GM19238 (cell line): ENCODE results near the gene BLACAT1.

Experiments
- DNase-seq: peaks from one replicate; pipeline ENCODE4 v3.0.0; 2011; ENCODE audit warnings: low spot score; ENCODE audit not compliant: insufficient read length

BLACAT1 gene

GRCh38 chr1:205456868-205457745 is 1.3 kb upstream of the BLACAT1 start:
- no peak for DNase-seq

GRCh38 chr1:205456383-205456867 is 580 bp upstream of the BLACAT1 start:
- DNase-seq: no peak

- DNase-seq: no peak
Measured at GRCh38 chr1:205454903-205455335, 926 bp downstream of the BLACAT1 start.

GRCh38 chr1:205453466-205453865 is 2.4 kb downstream of the BLACAT1 start:
- DNase-seq: no peak

GRCh38 chr1:205452933-205453332 is 2.9 kb downstream of the BLACAT1 start:
- no peak for DNase-seq

- no peak for DNase-seq
Measured at GRCh38 chr1:205452364-205452763, 3.5 kb downstream of the BLACAT1 start.

- DNase-seq: no peak
Measured at GRCh38 chr1:205451759-205452164, 4.1 kb downstream of the BLACAT1 start.

GRCh38 chr1:205451202-205451601 is 4.6 kb downstream of the BLACAT1 start:
- DNase-seq: no peak

GRCh38 chr1:205450448-205450847 is 5.4 kb downstream of the BLACAT1 start:
- no peak for DNase-seq

- no peak for DNase-seq
Measured at GRCh38 chr1:205449750-205450443, 5.9 kb downstream of the BLACAT1 start.

- no peak for DNase-seq
Measured at GRCh38 chr1:205449254-205449749, 6.5 kb downstream of the BLACAT1 start.

- DNase-seq: no peak
Measured at GRCh38 chr1:205448540-205449253, 7.1 kb downstream of the BLACAT1 start.

GRCh38 chr1:205447457-205448341 is 8.1 kb downstream of the BLACAT1 start:
- no peak for DNase-seq

GRCh38 chr1:205446828-205447227 is 9.0 kb downstream of the BLACAT1 start:
- DNase-seq: no peak

- no peak for DNase-seq
Measured at GRCh38 chr1:205445646-205445935, 10.3 kb downstream of the BLACAT1 start.

- DNase-seq: no peak
Measured at GRCh38 chr1:205444931-205445645, 10.8 kb downstream of the BLACAT1 start.

- DNase-seq: no peak
Measured at GRCh38 chr1:205444300-205444930, 11.4 kb downstream of the BLACAT1 start.

GRCh38 chr1:205443585-205444299 is 12.1 kb downstream of the BLACAT1 start:
- DNase-seq: no peak
